K562 (cell line): ENCODE results near the gene TPO. TPM values are rescaled to one million over a fixed set of nuclear protein-coding genes. Genes with fewer than 3 reads are reported as not detected.

Source experiments
- ATAC-seq: fragments of 200-7000 bp; cut with Tn5 transposase; 3 replicates; pipeline ENCODE4 v1.9.1; 2020; ENCODE audit warnings: moderate library complexity
- BruUV-seq: library from RNA; stranded (reverse); fragments of 400-500 nt; replicated peaks from 2 replicates; lab custom pipeline; 2021; lab: Mats Ljungman, UMichigan
- CTCF ChIA-PET: fragments of 300-600 bp; formaldehyde crosslinking; extraction: SDS; loops from one replicate; lab custom pipeline; 2021; ENCODE audit warnings: low intra/inter-chr PET ratio; lab: Yijun Ruan, JAX
- POLR2A ChIA-PET: fragments of 300-600, 350-650 bp; sonication (Branson Sonifier 250); formaldehyde crosslinking; extraction: SDS; loops from one replicate; lab custom pipeline; 2021; ENCODE audit warnings: antibody characterized with exemption, inconsistent platforms; lab: Yijun Ruan, JAX
- DNase-seq, 4 experiments: peaks; one replicate each; pipeline versions ENCODE4 v3.0.0 to v3.0.0-alpha.2; 2011 to 2018; ENCODE audit warnings: low spot score in 3 of 4, mixed read lengths in 3 of 4; ENCODE audit errors: extremely low read depth in 1 of 4
- FAIRE-seq: peaks from 2 replicates; lab custom pipeline; 2011; peaks lifted over from hg19 to GRCh38; lab: Jason Lieb, UNC
- H2AFZ ChIP-seq: 2 replicates; pipeline ENCODE4 v1.6.0; 2011; ENCODE audit warnings: low read depth, low read length, control low read depth, inconsistent platforms
- H3K27ac ChIP-seq: fragments of 200-600 bp; 3 replicates; pipeline ENCODE4 v1.8.0; 2011; ENCODE audit warnings: low read depth, mild to moderate bottlenecking, control low read depth, inconsistent platforms, low read length, moderate library complexity, mixed read lengths; ENCODE audit errors: extremely low read depth
- H3K27me3 ChIP-seq, 2 experiments: fragments of 300-600 bp in 1 of 2; 2 replicates in 1 of 2; 3 replicates in 1 of 2; pipeline versions ENCODE4 v1.6.0 to v1.8.0; 2011; ENCODE audit warnings: inconsistent platforms in 2 of 2, low read length in 2 of 2, mild to moderate bottlenecking in 1 of 2, mixed read lengths in 1 of 2, moderate library complexity in 1 of 2; ENCODE audit not compliant: control insufficient read depth in 2 of 2, insufficient read depth in 2 of 2
- H3K36me3 ChIP-seq: fragments of 300-600 bp; 3 replicates; pipeline ENCODE4 v1.8.0; 2011; ENCODE audit warnings: mild to moderate bottlenecking, low read length, inconsistent platforms; ENCODE audit not compliant: control insufficient read depth, insufficient read depth
- H3K4me1 ChIP-seq, 2 experiments: fragments of 200-600 bp in 1 of 2; replicated peaks in 1 of 2; 2 replicates in 1 of 2; 3 replicates in 1 of 2; pipeline versions ENCODE4 v1.5.1 to v1.8.0; 2011; ENCODE audit warnings: inconsistent platforms in 2 of 2, low read length in 2 of 2, mild to moderate bottlenecking in 1 of 2, mixed read lengths in 1 of 2, moderate library complexity in 1 of 2; ENCODE audit not compliant: control insufficient read depth in 2 of 2, insufficient read depth in 2 of 2
- H3K4me2 ChIP-seq: 2 replicates; pipeline ENCODE4 v1.6.1; 2011; ENCODE audit warnings: low read length, control low read depth, inconsistent platforms, mixed read lengths; ENCODE audit not compliant: insufficient read depth
- H3K4me3 ChIP-seq: fragments of 200-600 bp; sonication (generic), shearing (Covaris generic); 2 replicates; pipeline ENCODE4 v1.5.1; 2016; ENCODE audit warnings: control low read depth, inconsistent platforms
- H3K79me2 ChIP-seq: fragments of 200-600 bp; 3 replicates; pipeline ENCODE4 v1.8.0; 2011; ENCODE audit warnings: low read length, inconsistent platforms; ENCODE audit not compliant: control insufficient read depth, insufficient read depth
- H3K9ac ChIP-seq, 2 experiments: 2 replicates each; pipeline versions ENCODE4 v1.6.0 to v1.6.1; 2011; ENCODE audit warnings: low read depth in 2 of 2, low read length in 2 of 2, control low read depth in 1 of 2, inconsistent platforms in 1 of 2, mild to moderate bottlenecking in 1 of 2, mixed read lengths in 1 of 2; ENCODE audit not compliant: insufficient read depth in 1 of 2
- H3K9me1 ChIP-seq: one replicate; pipeline ENCODE4 v1.6.0; 2011; ENCODE audit warnings: inconsistent platforms, mild to moderate bottlenecking, low read length, moderate library complexity; ENCODE audit not compliant: control insufficient read depth, insufficient read depth
- H3K9me3 ChIP-seq: replicated peaks from 2 replicates; pipeline ENCODE4 v1.5.1; 2011; ENCODE audit warnings: low read depth, low read length, inconsistent platforms; ENCODE audit not compliant: control insufficient read depth, insufficient read depth
- H4K20me1 ChIP-seq: replicated peaks from 2 replicates; pipeline ENCODE4 v1.6.1; 2011; ENCODE audit warnings: low read length, inconsistent platforms, mixed read lengths; ENCODE audit not compliant: control insufficient read depth, insufficient read depth
- BRF2 ChIP-seq: IDR thresholded peaks from 3 replicates; pipeline ENCODE4 v1.6.1; 2011; ENCODE audit warnings: borderline replicate concordance, mild to moderate bottlenecking; ENCODE audit not compliant: insufficient read length, insufficient read depth
- FIP1L1 ChIP-seq: fragments of 200-400 bp; formaldehyde crosslinking; IDR thresholded peaks from 2 replicates; pipeline ENCODE4 v1.6.1; 2018; ENCODE audit warnings: mild to moderate bottlenecking, low read depth, low read length; ENCODE audit not compliant: poor library complexity, severe bottlenecking
- FOXK2 ChIP-seq, 2 experiments: fragments of 450-650 bp; IDR thresholded peaks in 1 of 2; conservative IDR thresholded peaks in 1 of 2; 2 replicates each; pipeline ENCODE4 v1.6.1; 2016; ENCODE audit warnings: low read depth in 2 of 2, mild to moderate bottlenecking in 1 of 2
- ILK ChIP-seq: fragments of 450-650 bp; IDR thresholded peaks from 2 replicates; pipeline ENCODE4 v1.6.1; 2016; ENCODE audit warnings: missing genetic modification characterization, low read depth, mild to moderate bottlenecking, missing compliant biosample characterization, moderate library complexity, borderline replicate concordance
- NFATC3 ChIP-seq: fragments of 450-650 bp; IDR thresholded peaks from 2 replicates; pipeline ENCODE4 v1.6.1; 2017; ENCODE audit warnings: mild to moderate bottlenecking
- PTBP1 ChIP-seq: fragments of 200-400 bp; formaldehyde crosslinking; IDR thresholded peaks from 2 replicates; pipeline ENCODE4 v1.6.1; 2017; ENCODE audit warnings: low read depth, low read length
- SAFB ChIP-seq: fragments of 200-400 bp; formaldehyde crosslinking; IDR thresholded peaks from 2 replicates; pipeline ENCODE4 v1.6.1; 2017; ENCODE audit warnings: low read depth, low read length, borderline replicate concordance
- SUPT5H ChIP-seq: fragments of 450-650 bp; IDR thresholded peaks from 2 replicates; pipeline ENCODE4 v1.6.1; 2016
- YBX1 ChIP-seq: fragments of 450-650 bp; IDR thresholded peaks from 2 replicates; pipeline ENCODE4 v1.7.1; 2016; ENCODE audit warnings: mild to moderate bottlenecking
- ZBTB1 ChIP-seq: sonication (generic); formaldehyde crosslinking; IDR thresholded peaks from 2 replicates; pipeline ENCODE4 v1.8.1; 2023; ENCODE audit warnings: missing genetic modification reagents, low read depth, mild to moderate bottlenecking, borderline replicate concordance
- ZBTB8A ChIP-seq: fragments of 450-650 bp; IDR thresholded peaks from 2 replicates; pipeline ENCODE4 v1.6.1; 2018; ENCODE audit warnings: mild to moderate bottlenecking, moderate library complexity; ENCODE audit not compliant: partially characterized antibody
- ZNF384 ChIP-seq: IDR thresholded peaks from 2 replicates; pipeline ENCODE4 v1.6.1; 2012; ENCODE audit warnings: low read depth, low read length, improper control_type of control experiment
- ZNF780A ChIP-seq: fragments of 250-450 bp; sonication (Bioruptor Pico); IDR thresholded peaks from 2 replicates; pipeline ENCODE4 v1.5.0; 2021; ENCODE audit warnings: mild to moderate bottlenecking
- WGBS: fragments of 100-300 bp; shearing (Covaris generic); methylation state at CpG from one replicate; pipeline ENCODE4 v1.1.6; 2016; ENCODE audit warnings: low coverage, mixed read lengths; ENCODE audit not compliant: insufficient coverage; ENCODE audit errors: missing lambda C conversion rate; 5-methylcytosine and 5-hydroxymethylcytosine counted together
- in situ Hi-C: fragments of 300-500 bp; cut with MboI; formaldehyde crosslinking; loops from 4 replicates; pipeline ENCODE4 v1.15.0; 2018; ENCODE audit warnings: inconsistent platforms, mixed read lengths
- intact Hi-C: fragments of 100-400 bp; cut with micrococcal nuclease; formaldehyde crosslinking; loops from 2 replicates; pipeline ENCODE4 v1.14.2; 2022
- polyA plus RNA-seq, 8 experiments: library from polyadenylated mRNA; depleted of rRNA in 4 of 8; stranded (reverse) in 5 of 8; unstranded in 3 of 8; fragments of >200 nt; fragmentation: Nextera tagmentation in 2 of 8; fragmentation: Illumina TruSeq in 1 of 8; extraction: Ambion mirVana in 2 of 8; extraction: Trizol in 1 of 8; gene quantifications; 2 replicates each; pipeline versions ENCODE4 v1.2.1 to v1.2.3, GENCODE V29; 2011 to 2014; ENCODE audit warnings: inconsistent platforms in 1 of 8, missing spikeins in 1 of 8
- total RNA-seq, 7 experiments: library from RNA; depleted of rRNA in 6 of 7; stranded (reverse); fragments of >200 nt in 6 of 7; fragmentation: Illumina TruSeq in 2 of 7; extraction: Trizol in 2 of 7; gene quantifications; 2 replicates each; pipeline versions ENCODE4 v1.2.1 to v1.2.3, GENCODE V29; 2011 to 2021; ENCODE audit warnings: low replicate concordance in 1 of 7

The TPO gene
- total and polyA plus RNA-seq, 9 of the 15 experiments (the other 6 are each of a cell fraction or from before 2014, with no cell fraction given) = not detected

- Histone ChIP-seq H3K9me3 (no peaks in the 10 kb centered on the region), H3K4me1 (no peaks in the 10 kb centered on the region), H3K4me3 (no peak overlapping the region), H3K79me2 (no peaks in the 10 kb centered on the region), H2AFZ (no peak overlapping the region), H3K9ac (no peak overlapping the region), H3K4me2 (no peak overlapping the region), H3K36me3 (no peaks in the 10 kb centered on the region), H4K20me1 (no peaks in the 10 kb centered on the region), H3K9me1 (no peaks in the 10 kb centered on the region), H3K27me3 (peaks cover 0 to 10% of the 10 kb centered on the region in 2 experiments; a peak in 2 of 5 replicates), H3K27ac (no peak overlapping the region)
- POLR2A ChIA-PET = no interaction called here
- 0% methylated on average over 9 of the region's 9 CpGs for WGBS
- no TSS peak for BruUV-seq
- CTCF ChIA-PET = no interaction called here
- DNase-seq = no peak
- TF ChIP-seq ZNF384 (no peak), NFATC3 (no peak), FOXK2 (conservative IDR thresholded peaks at IDR 0.05 in 1 of 2, IDR thresholded peaks at IDR 0.05 in 1 of 2; ENCODE audit: low read depth in 2 of 2) (no peak), FIP1L1 (no peak), SUPT5H (no peak), PTBP1 (no peak), BRF2 (no peak), YBX1 (no peak), ZBTB8A (no peak), SAFB (no peak), ILK (no peak), ZNF780A (no peak), ZBTB1 (CRISPR knock-in tag) (no peak)
- intact Hi-C loops (no loop called here), in situ Hi-C loops (no loop called here)
- no peak for FAIRE-seq
- no peak for ATAC-seq
These were observed 70.3 kb downstream of the TPO start for GRCh38 chr2:1483551-1483950.
